NCI-H1105 (cell line): Measurements from ENCODE around the gene ETV5.

Experiments used
- DNase-seq: peaks from one replicate; lab custom pipeline; 2025; lab: John Stamatoyannopoulos, UW

Gene ETV5

GRCh38 chr3:186095561-186096081 is 13.3 kb downstream of the ETV5 start:
- DNase-seq: no peak

GRCh38 chr3:186094696-186095425 is 14.0 kb downstream of the ETV5 start:
- DNase-seq: no peak

GRCh38 chr3:186094271-186094670 is 14.6 kb downstream of the ETV5 start:
- no peak for DNase-seq

- no peak for DNase-seq
Observed at GRCh38 chr3:186093271-186093900, 15.5 kb downstream of the ETV5 start.

GRCh38 chr3:186092360-186093070 is 16.4 kb downstream of the ETV5 start:
- no peak for DNase-seq

- no peak for DNase-seq
Observed at GRCh38 chr3:186090901-186091300, 18.0 kb downstream of the ETV5 start.

GRCh38 chr3:186088335-186088734 is 20.6 kb downstream of the ETV5 start:
- no peak for DNase-seq

GRCh38 chr3:186084264-186084663 is 24.6 kb downstream of the ETV5 start:
- DNase-seq: no peak

- DNase-seq: no peak
Observed at GRCh38 chr3:186083746-186084145, 25.1 kb downstream of the ETV5 start.

- DNase-seq: no peak
Observed at GRCh38 chr3:186082150-186082549, 26.7 kb downstream of the ETV5 start.

GRCh38 chr3:186081678-186082077 is 27.2 kb downstream of the ETV5 start:
- no peak for DNase-seq

GRCh38 chr3:186080849-186081438 is 27.9 kb downstream of the ETV5 start:
- no peak for DNase-seq

- DNase-seq: no peak
Observed at GRCh38 chr3:186079925-186080324, 29.0 kb downstream of the ETV5 start.

GRCh38 chr3:186077466-186077865 is 31.4 kb downstream of the ETV5 start:
- no peak for DNase-seq

GRCh38 chr3:186075931-186076567 is 32.8 kb downstream of the ETV5 start:
- DNase-seq: no peak

GRCh38 chr3:186075489-186075888 is 33.4 kb downstream of the ETV5 start:
- no peak for DNase-seq

- DNase-seq: no peak
Observed at GRCh38 chr3:186073641-186074040, 35.2 kb downstream of the ETV5 start.

- no peak for DNase-seq
Observed at GRCh38 chr3:186070996-186071395, 37.9 kb downstream of the ETV5 start.

GRCh38 chr3:186070550-186070949 is 38.3 kb downstream of the ETV5 start:
- DNase-seq: no peak

- no peak for DNase-seq
Observed at GRCh38 chr3:186070133-186070532, 38.8 kb downstream of the ETV5 start.

- DNase-seq: no peak
Observed at GRCh38 chr3:186069199-186069598, 39.7 kb downstream of the ETV5 start.

- DNase-seq: no peak
Observed at GRCh38 chr3:186068243-186068552, 40.7 kb downstream of the ETV5 start.
